Fibroblast of mammary gland (primary cell): Measurements from ENCODE around the gene PRRT4.

ENCODE experiments used
- DNase-seq: peaks from one replicate; pipeline ENCODE4 v3.0.0-alpha.2; 2010; ENCODE audit warnings: low read depth
- H3K4me3 ChIP-seq: 2 replicates; pipeline ENCODE4 v1.5.1; 2011; ENCODE audit warnings: low read depth, mild to moderate bottlenecking, low read length, moderate library complexity; ENCODE audit not compliant: control insufficient read depth
- TF ChIP-seq, protein P1 (sequence below): conservative IDR thresholded peaks from 2 replicates; pipeline ENCODE4 v1.5.1; 2011; ENCODE audit warnings: low read depth, low read length, inconsistent platforms; ENCODE audit not compliant: control insufficient read depth, insufficient read depth

The PRRT4 gene

DNA sequence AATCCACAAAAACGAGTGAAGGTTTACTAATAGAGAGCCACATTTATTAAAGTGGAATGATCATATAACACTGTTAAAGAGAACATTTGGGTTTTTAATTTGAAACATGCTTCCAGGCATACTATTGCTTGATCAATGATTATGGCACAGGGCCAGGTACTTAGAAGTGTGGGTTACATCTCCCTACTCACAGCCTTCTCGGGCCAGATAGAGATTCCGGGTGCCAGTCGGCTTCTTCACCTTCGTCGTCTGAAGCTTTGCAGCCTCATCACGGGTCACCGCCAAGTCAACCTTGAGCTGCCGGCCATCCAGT lies 37.2 kb downstream of the PRRT4 start:
- TF ChIP-seq, protein P1, sequence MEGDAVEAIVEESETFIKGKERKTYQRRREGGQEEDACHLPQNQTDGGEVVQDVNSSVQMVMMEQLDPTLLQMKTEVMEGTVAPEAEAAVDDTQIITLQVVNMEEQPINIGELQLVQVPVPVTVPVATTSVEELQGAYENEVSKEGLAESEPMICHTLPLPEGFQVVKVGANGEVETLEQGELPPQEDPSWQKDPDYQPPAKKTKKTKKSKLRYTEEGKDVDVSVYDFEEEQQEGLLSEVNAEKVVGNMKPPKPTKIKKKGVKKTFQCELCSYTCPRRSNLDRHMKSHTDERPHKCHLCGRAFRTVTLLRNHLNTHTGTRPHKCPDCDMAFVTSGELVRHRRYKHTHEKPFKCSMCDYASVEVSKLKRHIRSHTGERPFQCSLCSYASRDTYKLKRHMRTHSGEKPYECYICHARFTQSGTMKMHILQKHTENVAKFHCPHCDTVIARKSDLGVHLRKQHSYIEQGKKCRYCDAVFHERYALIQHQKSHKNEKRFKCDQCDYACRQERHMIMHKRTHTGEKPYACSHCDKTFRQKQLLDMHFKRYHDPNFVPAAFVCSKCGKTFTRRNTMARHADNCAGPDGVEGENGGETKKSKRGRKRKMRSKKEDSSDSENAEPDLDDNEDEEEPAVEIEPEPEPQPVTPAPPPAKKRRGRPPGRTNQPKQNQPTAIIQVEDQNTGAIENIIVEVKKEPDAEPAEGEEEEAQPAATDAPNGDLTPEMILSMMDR, result no peak
- DNase-seq, result no peak
- no peak overlapping the region for H3K4me3 ChIP-seq

DNA sequence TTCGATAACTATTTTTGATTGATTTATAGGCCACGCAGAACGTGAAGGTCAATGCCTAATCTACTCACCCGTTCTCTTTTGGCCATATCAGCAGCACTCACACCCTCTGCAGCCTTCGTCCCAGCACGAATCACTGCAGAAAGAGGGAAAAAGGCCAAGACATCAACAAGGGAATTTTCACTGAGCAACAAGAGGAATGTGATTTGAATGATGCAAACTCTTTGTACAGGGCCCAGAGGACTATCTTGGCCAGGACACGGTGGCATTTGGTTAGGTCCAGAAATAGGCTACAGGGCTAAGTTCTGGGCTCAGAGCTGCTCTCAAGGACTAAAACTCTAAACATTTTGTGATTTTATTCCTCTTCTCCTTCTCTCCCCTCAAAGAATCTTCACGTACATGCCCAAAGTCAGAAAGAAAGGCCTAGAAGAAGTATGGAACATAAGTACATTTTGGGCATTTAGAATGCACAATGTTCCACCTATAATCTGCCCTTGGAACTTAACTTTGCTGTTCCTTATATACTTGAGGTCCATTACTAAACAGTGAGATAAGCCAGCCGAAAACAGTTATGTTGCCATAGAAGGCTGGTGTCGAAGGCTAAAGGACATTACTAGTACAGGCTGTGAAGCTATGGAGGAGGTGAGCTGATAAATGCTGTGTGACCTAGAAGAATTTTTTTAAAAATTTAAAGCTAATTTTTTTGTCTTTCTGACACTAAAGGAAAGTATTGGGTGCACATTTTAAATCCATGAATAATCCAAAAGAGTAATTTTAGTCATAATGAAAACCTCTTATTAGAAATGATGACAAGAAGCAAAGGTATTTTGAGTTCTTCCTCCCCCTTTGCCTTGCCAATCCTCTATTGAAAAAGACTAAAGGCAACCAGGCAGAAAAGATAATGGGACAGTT lies 37.8 kb downstream of the PRRT4 start:
- DNase-seq, result peak; percentile 16
- H3K4me3 ChIP-seq, result no peak overlapping the region
- TF ChIP-seq, protein P1, result no peak

DNA sequence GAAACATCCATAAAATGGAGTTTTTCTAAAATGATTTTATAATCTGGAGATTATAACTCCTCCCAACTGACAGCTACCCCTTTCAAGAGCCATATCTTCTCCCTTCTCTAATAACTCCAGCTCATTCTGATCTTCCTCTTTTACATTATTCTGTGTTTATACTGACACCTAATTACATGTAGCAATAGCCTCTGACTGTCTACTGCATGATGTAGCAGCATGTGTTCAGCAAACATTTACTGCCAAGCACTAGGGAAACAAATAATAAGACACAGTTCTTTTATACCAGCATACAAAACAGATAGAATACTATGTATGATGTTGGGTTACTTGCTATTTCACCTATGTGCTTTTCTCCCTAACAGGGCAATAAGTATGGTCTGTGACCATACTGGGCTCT lies 38.5 kb downstream of the PRRT4 start:
- no peak for DNase-seq
- TF ChIP-seq, protein P1, result no peak
- H3K4me3 ChIP-seq, result no peak overlapping the region

DNA sequence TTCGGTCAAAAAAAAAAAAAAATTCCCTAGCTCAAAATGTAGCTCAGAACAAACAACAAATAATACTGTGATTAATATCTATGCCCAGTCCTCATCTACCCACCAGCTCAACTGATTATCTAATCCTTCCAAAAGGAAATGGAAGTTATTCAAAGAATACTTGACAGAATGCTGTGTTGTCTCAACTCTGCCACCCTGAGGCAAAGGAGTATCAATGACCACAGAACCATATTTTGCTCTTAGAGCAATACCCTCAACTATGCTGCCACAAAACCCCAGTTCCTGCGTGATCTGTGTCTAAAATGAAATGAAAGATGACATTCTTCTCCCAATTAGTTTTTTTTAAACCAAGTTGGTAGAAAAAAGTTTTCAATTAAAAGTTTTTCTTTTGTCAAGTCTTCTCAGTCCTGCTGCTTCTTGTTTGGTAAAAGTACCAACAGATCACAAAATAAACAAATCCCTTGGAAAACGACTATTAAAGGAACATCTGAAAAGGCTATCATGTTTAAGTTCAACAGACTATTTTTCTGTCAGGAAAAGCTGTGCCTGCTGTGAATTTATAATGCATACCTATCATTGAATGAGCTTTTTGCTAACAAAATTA lies 39.3 kb downstream of the PRRT4 start:
- DNase-seq, result peak; percentile 60
- TF ChIP-seq, protein P1, result peak; percentile 59

DNA sequence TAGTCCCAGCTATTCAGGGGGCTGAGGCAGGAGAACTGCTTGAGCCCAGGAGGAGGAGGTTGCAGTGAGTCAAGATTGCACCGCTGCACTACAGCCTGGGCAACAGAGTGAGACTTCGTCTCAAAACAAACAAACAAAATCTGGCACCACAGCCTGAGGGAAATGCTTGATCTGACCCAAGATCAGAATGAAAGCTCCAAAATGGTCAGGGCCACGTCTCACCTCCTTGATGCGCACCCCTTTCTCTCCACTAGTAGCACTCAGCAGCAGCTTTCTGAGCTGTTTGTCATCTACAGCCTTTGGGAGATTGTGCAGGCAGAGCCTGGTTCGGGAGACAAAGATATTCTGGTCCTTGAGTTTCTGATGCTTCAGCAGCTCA lies 40.5 kb downstream of the PRRT4 start:
- DNase-seq, result no peak
- TF ChIP-seq, protein P1, result no peak
- no peak overlapping the region for H3K4me3 ChIP-seq

More for the DNA sequence above, 39.3 kb downstream of the PRRT4 start:
- H3K4me3 ChIP-seq, result no peak overlapping the region

DNA sequence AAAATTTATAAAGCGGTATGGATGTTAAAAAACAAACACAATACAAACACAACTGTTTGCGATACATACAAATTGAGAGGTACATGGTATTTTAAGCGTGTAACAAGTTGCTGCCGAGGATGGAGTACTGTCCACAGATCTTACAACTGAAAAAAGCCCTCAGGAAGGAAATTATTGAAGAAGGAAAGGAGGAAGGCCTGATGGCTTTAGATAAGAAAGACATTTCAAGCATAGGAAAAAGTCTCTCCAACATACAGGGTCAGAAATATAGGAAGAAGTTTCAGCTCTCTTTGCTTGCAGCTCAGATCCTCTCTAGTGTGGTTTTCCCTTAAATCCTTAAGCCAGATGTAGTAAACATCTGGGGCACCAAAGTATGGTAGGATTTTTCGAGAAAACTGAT lies 42.8 kb downstream of the PRRT4 start:
- TF ChIP-seq, protein P1, result no peak
- DNase-seq, result no peak
- no peak overlapping the region for H3K4me3 ChIP-seq

DNA sequence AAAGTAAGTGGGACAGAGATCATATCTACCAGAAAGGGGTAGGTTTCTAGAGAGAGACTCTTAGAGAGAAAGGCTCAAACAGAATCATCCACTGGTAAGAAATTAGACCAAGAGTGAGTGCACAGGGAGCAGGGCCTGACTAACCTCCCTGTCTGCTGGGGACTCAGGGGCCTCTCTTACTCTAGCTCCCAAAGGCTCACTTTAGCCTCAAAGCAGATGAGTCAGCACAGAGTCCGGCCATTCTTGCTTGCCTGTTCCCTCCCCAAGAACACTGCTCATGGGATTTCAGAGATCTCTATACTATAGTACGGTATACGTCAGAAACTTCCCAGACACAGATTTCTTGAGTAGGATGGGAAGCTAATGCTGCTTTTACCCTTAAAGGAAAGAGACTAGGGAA lies 50.5 kb downstream of the PRRT4 start:
- H3K4me3 ChIP-seq, result no peak overlapping the region
- DNase-seq, result peak; percentile 39
- TF ChIP-seq, protein P1, result no peak
